Peyer's patch (tissue), 4 donors: Measurements from ENCODE around the gene ID4.

Experiments
- POLR2A ChIP-seq, 2 donors: fragments of 450-650 bp; IDR thresholded peaks; one replicate each; pipeline ENCODE4 v1.5.1; 2017; ENCODE audit warnings: antibody characterized with exemption in 2 of 2, mild to moderate bottlenecking in 2 of 2, moderate library complexity in 2 of 2
- TF ChIP-seq, protein P1 (sequence below), 6 experiments: fragments of 450-650 bp in 4 of 6; fragments of 200-600 bp in 2 of 6; sonication (generic) in 1 of 6; IDR thresholded peaks; one replicate each; pipeline ENCODE4 v1.5.1; 2017 to 2019; ENCODE audit warnings: antibody characterized with exemption in 6 of 6, mild to moderate bottlenecking in 3 of 6, moderate library complexity in 1 of 6

- TF ChIP-seq, protein P1, sequence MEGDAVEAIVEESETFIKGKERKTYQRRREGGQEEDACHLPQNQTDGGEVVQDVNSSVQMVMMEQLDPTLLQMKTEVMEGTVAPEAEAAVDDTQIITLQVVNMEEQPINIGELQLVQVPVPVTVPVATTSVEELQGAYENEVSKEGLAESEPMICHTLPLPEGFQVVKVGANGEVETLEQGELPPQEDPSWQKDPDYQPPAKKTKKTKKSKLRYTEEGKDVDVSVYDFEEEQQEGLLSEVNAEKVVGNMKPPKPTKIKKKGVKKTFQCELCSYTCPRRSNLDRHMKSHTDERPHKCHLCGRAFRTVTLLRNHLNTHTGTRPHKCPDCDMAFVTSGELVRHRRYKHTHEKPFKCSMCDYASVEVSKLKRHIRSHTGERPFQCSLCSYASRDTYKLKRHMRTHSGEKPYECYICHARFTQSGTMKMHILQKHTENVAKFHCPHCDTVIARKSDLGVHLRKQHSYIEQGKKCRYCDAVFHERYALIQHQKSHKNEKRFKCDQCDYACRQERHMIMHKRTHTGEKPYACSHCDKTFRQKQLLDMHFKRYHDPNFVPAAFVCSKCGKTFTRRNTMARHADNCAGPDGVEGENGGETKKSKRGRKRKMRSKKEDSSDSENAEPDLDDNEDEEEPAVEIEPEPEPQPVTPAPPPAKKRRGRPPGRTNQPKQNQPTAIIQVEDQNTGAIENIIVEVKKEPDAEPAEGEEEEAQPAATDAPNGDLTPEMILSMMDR (IDR thresholded peaks at IDR 0.05) = no peak
- TF ChIP-seq POLR2A (IDR thresholded peaks at IDR 0.05) = no peak
These were observed 38.8 kb upstream of the ID4 start for GRCh38 chr6:19798362-19798761.
